ENCODE results near the gene GAN.

GAN gene

DNA sequence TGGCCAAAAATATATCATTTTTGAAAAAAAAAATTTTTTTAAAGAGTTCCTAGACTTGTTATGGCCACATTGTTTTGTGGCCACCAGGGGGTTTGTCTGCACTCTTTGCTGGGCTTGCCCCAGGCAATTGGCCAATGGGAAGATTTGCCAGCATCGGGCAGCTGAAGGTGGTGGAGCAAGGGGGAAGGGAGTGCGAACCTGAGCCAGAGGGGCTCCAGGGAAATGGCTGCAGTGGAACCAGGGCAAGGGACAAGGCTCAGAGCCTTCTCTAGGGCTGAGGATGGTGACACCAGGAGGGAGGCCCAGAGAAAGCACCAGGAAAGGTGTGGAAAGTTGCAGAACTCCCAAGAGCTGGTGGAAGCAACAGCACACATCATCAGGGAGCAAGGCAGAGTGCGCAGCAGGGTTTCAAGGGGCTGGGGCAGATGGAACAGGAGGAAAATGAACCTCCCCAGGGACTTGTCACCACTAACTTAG, 114.3 kb downstream of the GAN start:
- DNase-seq (ENCODE audit: low read depth in 2 of 2), result no peak

DNA sequence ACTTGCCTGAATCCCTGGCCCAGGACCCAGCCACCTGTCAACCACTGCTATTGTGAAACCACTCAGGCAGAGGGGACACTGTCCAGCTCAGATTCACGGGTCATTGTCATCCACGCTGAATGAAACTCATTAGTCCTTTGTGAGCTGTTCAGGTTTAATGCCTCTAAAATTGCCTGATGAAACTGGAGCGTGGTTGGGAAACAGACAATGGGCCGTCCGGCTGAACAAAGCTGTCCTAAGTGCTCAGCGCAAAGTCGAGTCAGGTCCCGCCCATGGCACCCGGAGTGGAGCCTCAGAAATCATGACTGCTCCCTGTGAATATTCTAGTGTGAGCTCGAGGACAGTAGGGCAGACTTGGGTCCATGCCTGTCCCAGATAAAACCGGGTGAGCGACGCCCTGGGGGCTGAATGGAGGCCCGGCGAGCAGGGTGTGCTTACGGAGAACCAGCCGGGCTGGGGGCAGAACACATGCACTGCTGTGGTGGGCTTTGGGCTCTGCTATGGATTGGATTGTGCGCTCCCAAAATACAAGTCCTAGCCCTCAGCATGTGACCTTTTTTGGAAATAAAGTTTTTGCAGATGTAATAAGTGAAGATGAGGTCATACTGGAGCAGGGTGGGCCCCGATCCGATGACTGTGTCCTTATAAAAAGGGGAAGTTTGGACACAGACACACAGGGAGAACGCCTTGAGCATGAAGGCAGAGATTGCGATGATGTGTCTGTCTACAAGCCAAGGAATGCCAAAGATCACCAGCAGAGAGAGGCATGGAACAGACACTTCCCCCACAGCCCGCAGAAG, 117.0 kb downstream of the GAN start:
- no peak for DNase-seq (ENCODE audit: low read depth in 2 of 2)

DNA sequence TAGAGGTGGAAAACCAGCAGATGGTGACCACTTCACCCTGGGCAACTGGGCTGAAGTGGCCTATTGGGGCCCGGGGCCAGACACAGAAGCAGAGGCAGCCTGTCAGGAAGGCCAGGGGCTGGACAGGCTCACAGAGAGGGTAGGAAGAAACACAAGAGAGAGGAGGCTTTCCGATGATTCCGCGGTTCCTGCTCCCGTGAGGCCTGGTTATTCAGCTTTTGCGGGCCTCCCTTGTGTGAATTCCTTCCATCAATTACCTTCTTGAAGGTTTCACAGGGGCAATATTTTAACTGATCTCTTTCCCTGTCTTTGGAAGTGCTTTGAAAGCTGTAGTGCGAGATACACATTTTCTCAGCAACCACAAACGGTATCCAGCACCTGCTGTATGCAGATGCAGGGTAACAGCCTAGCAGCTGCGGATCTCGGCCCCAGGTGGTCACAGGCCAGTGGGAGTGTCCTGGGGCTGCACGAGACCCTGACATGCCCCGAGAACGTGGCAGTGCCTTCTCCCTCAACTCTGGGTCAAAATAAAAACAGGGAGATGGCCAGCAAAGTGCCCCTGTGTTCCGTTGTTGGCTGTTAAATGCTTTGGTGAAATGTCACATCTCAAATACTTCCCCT, 118.3 kb downstream of the GAN start:
- no peak for DNase-seq (ENCODE audit: low read depth in 2 of 2)

- DNase-seq (ENCODE audit: low read depth in 2 of 2), result no peak
These were observed 120.3 kb downstream of the GAN start for GRCh38 chr16:81435103-81435502.

GRCh38 chr16:81435567-81435966, 120.8 kb downstream of the GAN start:
- no peak for DNase-seq (ENCODE audit: low read depth in 2 of 2)

GRCh38 chr16:81436386-81436785, 121.6 kb downstream of the GAN start:
- no peak for DNase-seq (ENCODE audit: low read depth in 2 of 2)

- no peak for DNase-seq (ENCODE audit: low read depth in 2 of 2)
These were observed 123.1 kb downstream of the GAN start for GRCh38 chr16:81437865-81438264.

Data from stimulated activated CD8-positive, alpha-beta memory T cell treated with anti-CD3 and anti-CD28 coated beads, Interleukin-2, amount 100 ng/mL, for 1 hour (primary cell).